Caco-2 (cell line): ENCODE measurements around the gene OSBPL10. TPM values are rescaled to one million over a fixed set of nuclear protein-coding genes. Genes with fewer than 3 reads are reported as not detected.

Experiments
- BruUV-seq: library from RNA; stranded (reverse); fragments of 400-500 nt; replicated peaks from 2 replicates; lab custom pipeline; 2021; lab: Mats Ljungman, UMichigan
- CTCF ChIA-PET: fragments of 300-600 bp; sonication (Branson Sonifier 250); formaldehyde crosslinking; loops from one replicate; lab custom pipeline; 2022; ENCODE audit warnings: antibody characterized with exemption; lab: Charles Lee
- POLR2A ChIA-PET: fragments of 300-600 bp; sonication (Branson Sonifier 250); formaldehyde crosslinking; loops from one replicate; lab custom pipeline; 2022; ENCODE audit warnings: antibody characterized with exemption; lab: Charles Lee
- DNase-seq, 2 experiments: peaks; one replicate each; pipeline versions ENCODE4 v3.0.0 to v3.0.0-alpha.2; 2020 to 2022
- H3K27me3 ChIP-seq: replicated peaks from 2 replicates; pipeline ENCODE4 v1.6.0; 2011; ENCODE audit warnings: low read length; ENCODE audit not compliant: control insufficient read depth, insufficient read depth
- H3K36me3 ChIP-seq: 2 replicates; pipeline ENCODE4 v1.5.1; 2011; ENCODE audit warnings: low read length; ENCODE audit not compliant: control insufficient read depth, insufficient read depth
- H3K4me1 ChIP-seq: fragments of 250-450 bp; sonication (Bioruptor Pico); 2 replicates; pipeline ENCODE4 v1.5.1; 2020; ENCODE audit warnings: mild to moderate bottlenecking
- H3K4me3 ChIP-seq: 2 replicates; pipeline ENCODE4 v1.5.1; 2011; ENCODE audit warnings: low read depth, mild to moderate bottlenecking, control low read depth, low read length
- H3K9me3 ChIP-seq: fragments of 250-450 bp; sonication (Bioruptor Pico); 2 replicates; pipeline ENCODE4 v1.5.1; 2020; ENCODE audit warnings: mild to moderate bottlenecking, moderate library complexity
- H3K27ac Mint-ChIP-seq: one replicate; pipeline ENCODE4 v1.8.0; 2022; ENCODE audit warnings: mixed read lengths; ENCODE audit not compliant: unreplicated experiment
- H3K27me3 Mint-ChIP-seq: one replicate; pipeline ENCODE4 v1.8.0; 2022; ENCODE audit warnings: mixed read lengths; ENCODE audit not compliant: insufficient read depth, unreplicated experiment
- H3K36me3 Mint-ChIP-seq: one replicate; pipeline ENCODE4 v1.8.0; 2022; ENCODE audit warnings: mild to moderate bottlenecking, mixed read lengths; ENCODE audit not compliant: insufficient read depth, unreplicated experiment
- H3K4me1 Mint-ChIP-seq: one replicate; pipeline ENCODE4 v1.8.0; 2022; ENCODE audit warnings: low read depth, mixed read lengths; ENCODE audit not compliant: unreplicated experiment
- H3K4me3 Mint-ChIP-seq: one replicate; pipeline ENCODE4 v1.8.0; 2022; ENCODE audit warnings: mild to moderate bottlenecking, moderate library complexity, mixed read lengths; ENCODE audit not compliant: unreplicated experiment
- H3K9me3 Mint-ChIP-seq: one replicate; pipeline ENCODE4 v1.8.0; 2022; ENCODE audit warnings: mixed read lengths; ENCODE audit not compliant: unreplicated experiment
- intact Hi-C: fragments of 100-400 bp; cut with micrococcal nuclease; formaldehyde crosslinking; loops from one replicate; pipeline ENCODE4 v1.10.0; 2022; ENCODE audit not compliant: unreplicated experiment
- total RNA-seq: library from RNA; stranded (reverse); gene quantifications from 2 replicates; pipeline ENCODE4 v1.2.3, GENCODE V29; 2022
- TF ChIP-seq, protein P1 (sequence below), 2 experiments: fragments of 200-600 bp in 1 of 2; IDR thresholded peaks; 1 replicate in 1 of 2; 2 replicates in 1 of 2; pipeline versions ENCODE4 v1.5.1 to v1.8.0; 2011 to 2022; ENCODE audit warnings: antibody characterized with exemption in 1 of 2, control low read depth in 1 of 2, inconsistent platforms in 1 of 2, low read depth in 1 of 2, low read length in 1 of 2, mild to moderate bottlenecking in 1 of 2, moderate library complexity in 1 of 2; ENCODE audit not compliant: insufficient read depth in 1 of 2, severe bottlenecking in 1 of 2, unreplicated experiment in 1 of 2

OSBPL10 gene
- total RNA-seq, 1 experiment from 2014 or later: 71.2 TPM

DNA sequence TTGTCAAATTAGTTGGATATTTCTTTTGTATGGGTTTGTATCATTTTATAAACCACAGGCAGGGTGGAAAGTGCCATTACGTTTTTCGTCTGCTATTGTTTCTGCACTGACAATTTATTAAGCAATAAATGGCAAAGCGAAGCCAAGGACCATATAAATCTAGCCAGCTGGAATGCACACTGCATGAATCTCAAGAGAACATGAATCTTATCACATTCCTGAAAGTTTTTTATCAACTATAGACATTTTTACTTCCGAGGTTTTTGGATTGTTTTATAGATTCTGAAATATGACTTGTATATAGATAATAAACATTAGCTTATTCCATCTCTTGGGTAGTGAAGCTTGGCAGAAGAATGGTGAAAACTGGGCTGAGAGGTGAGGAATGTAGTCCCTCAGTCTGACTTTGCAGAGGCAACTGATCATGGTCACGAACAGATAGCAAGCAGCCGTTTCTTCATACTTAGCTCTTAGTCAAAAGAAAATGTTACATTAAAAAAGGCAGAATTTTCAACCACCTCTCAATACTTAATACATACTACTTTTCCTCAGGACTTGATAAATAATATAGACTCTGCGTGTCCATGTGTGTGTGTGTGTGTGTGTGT is 102.7 kb downstream of the OSBPL10 start:
- intact Hi-C loops: no loop called here
- Mint-ChIP-seq H3K4me1 (peaks cover 21% of the 10 kb centered on the region), H3K27ac (no peak overlapping the region), H3K36me3 (peaks cover 39% of the 10 kb centered on the region), H3K9me3 (no peaks in the 10 kb centered on the region), H3K4me3 (no peak overlapping the region), H3K27me3 (no peaks in the 10 kb centered on the region)
- Histone ChIP-seq H3K36me3 (no peaks in the 10 kb centered on the region), H3K27me3 (no peaks in the 10 kb centered on the region), H3K4me3 (no peak overlapping the region), H3K4me1 (no peaks in the 10 kb centered on the region), H3K9me3 (no peaks in the 10 kb centered on the region)
- BruUV-seq: no TSS peak
- ChIA-PET POLR2A (no interaction called here), CTCF (no interaction called here)
- DNase-seq: no peak
- TF ChIP-seq, protein P1, sequence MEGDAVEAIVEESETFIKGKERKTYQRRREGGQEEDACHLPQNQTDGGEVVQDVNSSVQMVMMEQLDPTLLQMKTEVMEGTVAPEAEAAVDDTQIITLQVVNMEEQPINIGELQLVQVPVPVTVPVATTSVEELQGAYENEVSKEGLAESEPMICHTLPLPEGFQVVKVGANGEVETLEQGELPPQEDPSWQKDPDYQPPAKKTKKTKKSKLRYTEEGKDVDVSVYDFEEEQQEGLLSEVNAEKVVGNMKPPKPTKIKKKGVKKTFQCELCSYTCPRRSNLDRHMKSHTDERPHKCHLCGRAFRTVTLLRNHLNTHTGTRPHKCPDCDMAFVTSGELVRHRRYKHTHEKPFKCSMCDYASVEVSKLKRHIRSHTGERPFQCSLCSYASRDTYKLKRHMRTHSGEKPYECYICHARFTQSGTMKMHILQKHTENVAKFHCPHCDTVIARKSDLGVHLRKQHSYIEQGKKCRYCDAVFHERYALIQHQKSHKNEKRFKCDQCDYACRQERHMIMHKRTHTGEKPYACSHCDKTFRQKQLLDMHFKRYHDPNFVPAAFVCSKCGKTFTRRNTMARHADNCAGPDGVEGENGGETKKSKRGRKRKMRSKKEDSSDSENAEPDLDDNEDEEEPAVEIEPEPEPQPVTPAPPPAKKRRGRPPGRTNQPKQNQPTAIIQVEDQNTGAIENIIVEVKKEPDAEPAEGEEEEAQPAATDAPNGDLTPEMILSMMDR (IDR thresholded peaks at IDR 0.05; ENCODE audit: insufficient read depth in 1 of 2, low read depth in 1 of 2, low read length in 1 of 2, severe bottlenecking in 1 of 2, unreplicated experiment in 1 of 2): no peak

DNA sequence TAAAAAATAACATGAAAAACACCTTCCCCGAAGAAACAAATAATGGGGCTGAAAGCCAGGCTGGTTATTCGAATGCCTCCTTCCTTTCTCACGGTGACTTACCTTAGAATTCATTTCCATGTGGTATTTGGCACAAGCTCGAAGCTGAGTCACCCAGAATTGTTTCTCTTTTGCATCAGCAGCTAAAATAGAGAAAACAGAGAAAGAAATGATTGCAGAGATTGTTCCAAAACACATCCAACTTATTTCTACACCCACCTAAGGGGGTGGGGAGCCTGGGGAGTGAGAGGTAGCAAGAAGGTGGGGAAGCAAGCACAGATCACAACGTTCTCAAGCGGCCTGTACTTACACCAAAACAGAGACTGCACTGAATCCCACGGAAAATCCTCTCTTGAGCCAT is 104.7 kb downstream of the OSBPL10 start:
- no peaks in the 10 kb centered on the region for H3K9me3 ChIP-seq
- H3K4me1 ChIP-seq: no peaks in the 10 kb centered on the region
- intact Hi-C loops: no loop called here
- BruUV-seq: no TSS peak
- no peaks in the 10 kb centered on the region for H3K27me3 ChIP-seq
- H3K36me3 ChIP-seq: peaks cover 3% of the 10 kb centered on the region; the same call in 1 of the 2 replicates
- H3K4me3 ChIP-seq: no peak overlapping the region
- Mint-ChIP-seq H3K9me3 (no peaks in the 10 kb centered on the region), H3K4me1 (peaks cover 6% of the 10 kb centered on the region), H3K4me3 (no peak overlapping the region), H3K36me3 (peaks cover 42% of the 10 kb centered on the region), H3K27me3 (no peaks in the 10 kb centered on the region), H3K27ac (no peak overlapping the region)
- TF ChIP-seq, protein P1 (IDR thresholded peaks at IDR 0.05; ENCODE audit: insufficient read depth in 1 of 2, low read depth in 1 of 2, low read length in 1 of 2, severe bottlenecking in 1 of 2, unreplicated experiment in 1 of 2): no peak
- no peak for DNase-seq
- ChIA-PET POLR2A (no interaction called here), CTCF (interaction anchor here (0.7 kb wide), 1 partner anchor 22 kb away, joined by 3 read pairs; no protein-coding TSS in a partner anchor)

GRCh38 chr3:31875437-31875836 is 105.6 kb downstream of the OSBPL10 start:
- no peaks in the 10 kb centered on the region for H3K9me3 ChIP-seq
- Mint-ChIP-seq H3K36me3 (peaks cover 46% of the 10 kb centered on the region), H3K9me3 (no peaks in the 10 kb centered on the region), H3K4me3 (no peak overlapping the region), H3K4me1 (peaks cover 2% of the 10 kb centered on the region), H3K27ac (no peak overlapping the region), H3K27me3 (no peaks in the 10 kb centered on the region)
- DNase-seq: no peak
- H3K4me1 ChIP-seq: no peaks in the 10 kb centered on the region
- TF ChIP-seq, protein P1 (IDR thresholded peaks at IDR 0.05; ENCODE audit: insufficient read depth in 1 of 2, low read depth in 1 of 2, low read length in 1 of 2, severe bottlenecking in 1 of 2, unreplicated experiment in 1 of 2): no peak
- H3K36me3 ChIP-seq: peaks cover 3% of the 10 kb centered on the region; the same call in 1 of the 2 replicates
- H3K4me3 ChIP-seq: no peak overlapping the region
- ChIA-PET POLR2A (no interaction called here), CTCF (no interaction called here)
- no peaks in the 10 kb centered on the region for H3K27me3 ChIP-seq
- intact Hi-C loops: no loop called here
- BruUV-seq: no TSS peak
